Measurements from ENCODE around the gene NSF.

Gene NSF

DNA sequence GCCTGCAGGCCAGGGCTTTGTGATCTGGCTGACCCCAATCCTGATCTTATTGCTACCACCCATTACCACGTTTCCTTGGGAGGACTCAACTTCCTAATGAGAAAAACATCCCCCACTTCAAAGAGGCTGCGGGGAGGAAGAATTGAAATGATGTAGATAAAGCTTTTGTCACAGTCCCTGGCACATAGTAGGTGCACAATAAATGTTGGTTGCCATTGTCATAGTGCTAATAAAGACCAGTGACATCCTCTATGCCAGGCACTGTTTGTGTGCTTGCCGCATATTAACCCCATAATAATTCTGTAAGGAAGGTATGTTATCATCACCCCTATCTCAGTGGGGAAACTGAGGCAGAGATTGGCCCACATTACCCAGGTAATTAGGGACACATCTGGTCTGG lies 205.6 kb downstream of the NSF start:
- no peak for TF ChIP-seq RARB (CRISPR knock-in tag; IDR thresholded peaks at IDR 0.05)
- TF ChIP-seq, protein P1, sequence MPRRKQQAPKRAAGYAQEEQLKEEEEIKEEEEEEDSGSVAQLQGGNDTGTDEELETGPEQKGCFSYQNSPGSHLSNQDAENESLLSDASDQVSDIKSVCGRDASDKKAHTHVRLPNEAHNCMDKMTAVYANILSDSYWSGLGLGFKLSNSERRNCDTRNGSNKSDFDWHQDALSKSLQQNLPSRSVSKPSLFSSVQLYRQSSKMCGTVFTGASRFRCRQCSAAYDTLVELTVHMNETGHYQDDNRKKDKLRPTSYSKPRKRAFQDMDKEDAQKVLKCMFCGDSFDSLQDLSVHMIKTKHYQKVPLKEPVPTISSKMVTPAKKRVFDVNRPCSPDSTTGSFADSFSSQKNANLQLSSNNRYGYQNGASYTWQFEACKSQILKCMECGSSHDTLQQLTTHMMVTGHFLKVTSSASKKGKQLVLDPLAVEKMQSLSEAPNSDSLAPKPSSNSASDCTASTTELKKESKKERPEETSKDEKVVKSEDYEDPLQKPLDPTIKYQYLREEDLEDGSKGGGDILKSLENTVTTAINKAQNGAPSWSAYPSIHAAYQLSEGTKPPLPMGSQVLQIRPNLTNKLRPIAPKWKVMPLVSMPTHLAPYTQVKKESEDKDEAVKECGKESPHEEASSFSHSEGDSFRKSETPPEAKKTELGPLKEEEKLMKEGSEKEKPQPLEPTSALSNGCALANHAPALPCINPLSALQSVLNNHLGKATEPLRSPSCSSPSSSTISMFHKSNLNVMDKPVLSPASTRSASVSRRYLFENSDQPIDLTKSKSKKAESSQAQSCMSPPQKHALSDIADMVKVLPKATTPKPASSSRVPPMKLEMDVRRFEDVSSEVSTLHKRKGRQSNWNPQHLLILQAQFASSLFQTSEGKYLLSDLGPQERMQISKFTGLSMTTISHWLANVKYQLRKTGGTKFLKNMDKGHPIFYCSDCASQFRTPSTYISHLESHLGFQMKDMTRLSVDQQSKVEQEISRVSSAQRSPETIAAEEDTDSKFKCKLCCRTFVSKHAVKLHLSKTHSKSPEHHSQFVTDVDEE (CRISPR knock-in tag; IDR thresholded peaks at IDR 0.05) = no peak
- no peak for TF ChIP-seq TCF4 (CRISPR knock-in tag; IDR thresholded peaks at IDR 0.05; ENCODE audit: borderline replicate concordance)
- TF ChIP-seq GLIS3 (CRISPR knock-in tag; IDR thresholded peaks at IDR 0.05) = no peak
- TF ChIP-seq ZC3H10 (CRISPR knock-in tag; IDR thresholded peaks at IDR 0.05) = no peak
- TF ChIP-seq, protein P2, sequence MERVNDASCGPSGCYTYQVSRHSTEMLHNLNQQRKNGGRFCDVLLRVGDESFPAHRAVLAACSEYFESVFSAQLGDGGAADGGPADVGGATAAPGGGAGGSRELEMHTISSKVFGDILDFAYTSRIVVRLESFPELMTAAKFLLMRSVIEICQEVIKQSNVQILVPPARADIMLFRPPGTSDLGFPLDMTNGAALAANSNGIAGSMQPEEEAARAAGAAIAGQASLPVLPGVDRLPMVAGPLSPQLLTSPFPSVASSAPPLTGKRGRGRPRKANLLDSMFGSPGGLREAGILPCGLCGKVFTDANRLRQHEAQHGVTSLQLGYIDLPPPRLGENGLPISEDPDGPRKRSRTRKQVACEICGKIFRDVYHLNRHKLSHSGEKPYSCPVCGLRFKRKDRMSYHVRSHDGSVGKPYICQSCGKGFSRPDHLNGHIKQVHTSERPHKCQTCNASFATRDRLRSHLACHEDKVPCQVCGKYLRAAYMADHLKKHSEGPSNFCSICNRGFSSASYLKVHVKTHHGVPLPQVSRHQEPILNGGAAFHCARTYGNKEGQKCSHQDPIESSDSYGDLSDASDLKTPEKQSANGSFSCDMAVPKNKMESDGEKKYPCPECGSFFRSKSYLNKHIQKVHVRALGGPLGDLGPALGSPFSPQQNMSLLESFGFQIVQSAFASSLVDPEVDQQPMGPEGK (CRISPR knock-in tag; IDR thresholded peaks at IDR 0.05; ENCODE audit: borderline replicate concordance) = no peak
- no peak for TF ChIP-seq CSDC2 (CRISPR knock-in tag; IDR thresholded peaks at IDR 0.05)
- no peak for TF ChIP-seq ZNF8 (CRISPR knock-in tag; IDR thresholded peaks at IDR 0.05)
- TF ChIP-seq, protein P3, sequence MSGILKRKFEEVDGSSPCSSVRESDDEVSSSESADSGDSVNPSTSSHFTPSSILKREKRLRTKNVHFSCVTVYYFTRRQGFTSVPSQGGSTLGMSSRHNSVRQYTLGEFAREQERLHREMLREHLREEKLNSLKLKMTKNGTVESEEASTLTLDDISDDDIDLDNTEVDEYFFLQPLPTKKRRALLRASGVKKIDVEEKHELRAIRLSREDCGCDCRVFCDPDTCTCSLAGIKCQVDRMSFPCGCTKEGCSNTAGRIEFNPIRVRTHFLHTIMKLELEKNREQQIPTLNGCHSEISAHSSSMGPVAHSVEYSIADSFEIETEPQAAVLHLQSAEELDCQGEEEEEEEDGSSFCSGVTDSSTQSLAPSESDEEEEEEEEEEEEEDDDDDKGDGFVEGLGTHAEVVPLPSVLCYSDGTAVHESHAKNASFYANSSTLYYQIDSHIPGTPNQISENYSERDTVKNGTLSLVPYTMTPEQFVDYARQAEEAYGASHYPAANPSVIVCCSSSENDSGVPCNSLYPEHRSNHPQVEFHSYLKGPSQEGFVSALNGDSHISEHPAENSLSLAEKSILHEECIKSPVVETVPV (CRISPR knock-in tag; IDR thresholded peaks at IDR 0.05) = no peak
- ATAC-seq = no peak

DNA sequence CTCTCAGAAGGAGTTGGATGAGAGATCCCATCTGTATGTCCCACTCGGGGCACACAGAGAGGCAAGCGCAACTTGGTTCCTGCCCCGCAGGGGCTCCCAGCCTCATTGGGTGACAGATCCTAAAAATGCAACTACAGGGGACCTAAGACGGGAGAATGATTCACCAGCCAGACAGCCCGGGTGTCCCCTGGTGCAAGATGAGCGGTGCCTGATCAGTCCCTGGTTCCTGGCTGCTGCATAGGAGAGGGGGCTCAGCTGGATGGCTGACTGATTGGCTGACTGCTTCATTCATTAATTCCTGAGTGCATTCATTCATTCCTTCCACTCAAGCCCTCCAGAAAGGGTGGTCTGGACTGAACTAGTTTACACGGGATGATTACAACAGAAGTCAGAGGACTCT lies 206.1 kb downstream of the NSF start:
- TF ChIP-seq ZNF565 (CRISPR knock-in tag; conservative IDR thresholded peaks at IDR 0.05; ENCODE audit: low read depth) (no peak), TCF4 (CRISPR knock-in tag; IDR thresholded peaks at IDR 0.05; ENCODE audit: borderline replicate concordance) (no peak), CSDC2 (CRISPR knock-in tag; IDR thresholded peaks at IDR 0.05) (no peak)
- TF ChIP-seq, protein P4, sequence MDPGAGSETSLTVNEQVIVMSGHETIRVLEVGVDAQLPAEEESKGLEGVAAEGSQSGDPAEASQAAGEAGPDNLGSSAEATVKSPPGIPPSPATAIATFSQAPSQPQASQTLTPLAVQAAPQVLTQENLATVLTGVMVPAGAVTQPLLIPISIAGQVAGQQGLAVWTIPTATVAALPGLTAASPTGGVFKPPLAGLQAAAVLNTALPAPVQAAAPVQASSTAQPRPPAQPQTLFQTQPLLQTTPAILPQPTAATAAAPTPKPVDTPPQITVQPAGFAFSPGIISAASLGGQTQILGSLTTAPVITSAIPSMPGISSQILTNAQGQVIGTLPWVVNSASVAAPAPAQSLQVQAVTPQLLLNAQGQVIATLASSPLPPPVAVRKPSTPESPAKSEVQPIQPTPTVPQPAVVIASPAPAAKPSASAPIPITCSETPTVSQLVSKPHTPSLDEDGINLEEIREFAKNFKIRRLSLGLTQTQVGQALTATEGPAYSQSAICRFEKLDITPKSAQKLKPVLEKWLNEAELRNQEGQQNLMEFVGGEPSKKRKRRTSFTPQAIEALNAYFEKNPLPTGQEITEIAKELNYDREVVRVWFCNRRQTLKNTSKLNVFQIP (CRISPR knock-in tag; IDR thresholded peaks at IDR 0.05; ENCODE audit: borderline replicate concordance, low read depth) = no peak
- TF ChIP-seq, protein P3 (CRISPR knock-in tag; IDR thresholded peaks at IDR 0.05) = no peak
- TF ChIP-seq, protein P5, sequence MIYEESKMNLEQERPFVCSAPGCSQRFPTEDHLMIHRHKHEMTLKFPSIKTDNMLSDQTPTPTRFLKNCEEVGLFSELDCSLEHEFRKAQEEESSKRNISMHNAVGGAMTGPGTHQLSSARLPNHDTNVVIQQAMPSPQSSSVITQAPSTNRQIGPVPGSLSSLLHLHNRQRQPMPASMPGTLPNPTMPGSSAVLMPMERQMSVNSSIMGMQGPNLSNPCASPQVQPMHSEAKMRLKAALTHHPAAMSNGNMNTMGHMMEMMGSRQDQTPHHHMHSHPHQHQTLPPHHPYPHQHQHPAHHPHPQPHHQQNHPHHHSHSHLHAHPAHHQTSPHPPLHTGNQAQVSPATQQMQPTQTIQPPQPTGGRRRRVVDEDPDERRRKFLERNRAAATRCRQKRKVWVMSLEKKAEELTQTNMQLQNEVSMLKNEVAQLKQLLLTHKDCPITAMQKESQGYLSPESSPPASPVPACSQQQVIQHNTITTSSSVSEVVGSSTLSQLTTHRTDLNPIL (CRISPR knock-in tag; IDR thresholded peaks at IDR 0.05; ENCODE audit: low read depth) = no peak
- ATAC-seq = no peak

DNA sequence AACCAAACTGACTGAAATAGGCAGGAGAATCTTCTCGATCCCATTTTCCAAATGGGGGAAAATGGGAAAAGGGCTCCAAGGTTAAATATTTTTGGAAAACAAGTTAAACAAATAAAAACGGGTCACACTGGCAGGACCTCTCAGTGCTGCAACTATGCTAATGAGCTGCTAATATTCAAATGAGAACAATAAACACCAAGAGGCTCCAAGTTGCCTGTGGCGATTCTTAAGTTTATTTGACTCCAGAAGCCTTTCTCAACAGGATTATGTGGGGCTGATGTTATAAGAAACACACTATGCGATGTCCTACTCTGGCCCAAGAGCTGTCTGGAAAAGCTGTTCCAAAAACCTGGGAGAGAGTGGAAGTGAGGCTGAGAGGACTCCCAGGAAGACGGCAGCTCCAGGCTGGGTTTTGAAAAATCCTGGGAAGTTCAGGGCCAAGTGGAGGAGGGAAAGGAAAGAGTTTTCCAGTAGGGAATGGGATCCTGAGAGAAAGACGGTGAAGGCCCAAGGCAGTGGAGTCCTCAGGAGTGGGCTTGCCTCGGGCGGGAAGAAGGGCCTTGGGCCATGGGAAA lies 206.6 kb downstream of the NSF start:
- TF ChIP-seq, protein P1 (CRISPR knock-in tag; IDR thresholded peaks at IDR 0.05) = no peak
- TF ChIP-seq PPARA (CRISPR knock-in tag; IDR thresholded peaks at IDR 0.05; ENCODE audit: borderline replicate concordance) = no peak
- TF ChIP-seq, protein P4 (CRISPR knock-in tag; IDR thresholded peaks at IDR 0.05; ENCODE audit: borderline replicate concordance, low read depth) = no peak
- TF ChIP-seq ESRRG (CRISPR knock-in tag; IDR thresholded peaks at IDR 0.05) = no peak
- TF ChIP-seq CSDC2 (CRISPR knock-in tag; IDR thresholded peaks at IDR 0.05) = no peak
- TF ChIP-seq, protein P3 (CRISPR knock-in tag; IDR thresholded peaks at IDR 0.05) = no peak
- no peak for TF ChIP-seq SNAI2 (CRISPR knock-in tag; IDR thresholded peaks at IDR 0.05)
- TF ChIP-seq TOX (CRISPR knock-in tag; IDR thresholded peaks at IDR 0.05; ENCODE audit: borderline replicate concordance) = no peak
- no peak for TF ChIP-seq ZNF565 (CRISPR knock-in tag; conservative IDR thresholded peaks at IDR 0.05; ENCODE audit: low read depth)
- TF ChIP-seq ISL1 (CRISPR knock-in tag; IDR thresholded peaks at IDR 0.05) = no peak
- no peak for TF ChIP-seq ZNF70 (CRISPR knock-in tag; IDR thresholded peaks at IDR 0.05)
- no peak for ATAC-seq
